AG10803 (cell line): ENCODE results near the gene DSG4.

ENCODE experiments used
- DNase-seq: peaks from one replicate; pipeline ENCODE4 v3.0.0; 2010; ENCODE audit warnings: low read depth
- H3K4me3 ChIP-seq: 2 replicates; pipeline ENCODE4 v1.5.1; 2011; ENCODE audit warnings: mild to moderate bottlenecking, low read length, control low read depth
- TF ChIP-seq, protein P1 (sequence below): conservative IDR thresholded peaks from 2 replicates; pipeline ENCODE4 v1.5.1; 2011; ENCODE audit warnings: mild to moderate bottlenecking, low read length, control low read depth, inconsistent platforms

The DSG4 gene

DNA sequence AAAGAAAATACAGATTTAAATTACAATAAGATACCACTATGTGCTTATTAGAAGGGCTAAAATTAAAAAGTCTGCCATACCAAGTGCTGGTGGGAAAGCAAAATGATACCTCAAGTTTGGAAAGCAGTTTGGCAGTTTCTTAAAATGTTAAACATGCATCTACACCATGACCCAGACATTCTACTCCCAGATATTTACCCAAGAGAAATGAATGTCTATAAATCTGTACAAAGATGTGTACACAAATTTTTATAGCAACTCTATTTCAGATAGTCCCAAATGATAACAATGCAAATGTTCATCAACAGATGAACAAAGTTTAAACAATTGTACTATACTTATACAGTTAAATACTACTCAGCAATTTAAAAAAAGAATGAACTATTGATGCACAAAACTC, 7.1 kb upstream of the DSG4 start:
- TF ChIP-seq, protein P1, sequence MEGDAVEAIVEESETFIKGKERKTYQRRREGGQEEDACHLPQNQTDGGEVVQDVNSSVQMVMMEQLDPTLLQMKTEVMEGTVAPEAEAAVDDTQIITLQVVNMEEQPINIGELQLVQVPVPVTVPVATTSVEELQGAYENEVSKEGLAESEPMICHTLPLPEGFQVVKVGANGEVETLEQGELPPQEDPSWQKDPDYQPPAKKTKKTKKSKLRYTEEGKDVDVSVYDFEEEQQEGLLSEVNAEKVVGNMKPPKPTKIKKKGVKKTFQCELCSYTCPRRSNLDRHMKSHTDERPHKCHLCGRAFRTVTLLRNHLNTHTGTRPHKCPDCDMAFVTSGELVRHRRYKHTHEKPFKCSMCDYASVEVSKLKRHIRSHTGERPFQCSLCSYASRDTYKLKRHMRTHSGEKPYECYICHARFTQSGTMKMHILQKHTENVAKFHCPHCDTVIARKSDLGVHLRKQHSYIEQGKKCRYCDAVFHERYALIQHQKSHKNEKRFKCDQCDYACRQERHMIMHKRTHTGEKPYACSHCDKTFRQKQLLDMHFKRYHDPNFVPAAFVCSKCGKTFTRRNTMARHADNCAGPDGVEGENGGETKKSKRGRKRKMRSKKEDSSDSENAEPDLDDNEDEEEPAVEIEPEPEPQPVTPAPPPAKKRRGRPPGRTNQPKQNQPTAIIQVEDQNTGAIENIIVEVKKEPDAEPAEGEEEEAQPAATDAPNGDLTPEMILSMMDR = no peak
- H3K4me3 ChIP-seq = no peak overlapping the region
- no peak for DNase-seq

DNA sequence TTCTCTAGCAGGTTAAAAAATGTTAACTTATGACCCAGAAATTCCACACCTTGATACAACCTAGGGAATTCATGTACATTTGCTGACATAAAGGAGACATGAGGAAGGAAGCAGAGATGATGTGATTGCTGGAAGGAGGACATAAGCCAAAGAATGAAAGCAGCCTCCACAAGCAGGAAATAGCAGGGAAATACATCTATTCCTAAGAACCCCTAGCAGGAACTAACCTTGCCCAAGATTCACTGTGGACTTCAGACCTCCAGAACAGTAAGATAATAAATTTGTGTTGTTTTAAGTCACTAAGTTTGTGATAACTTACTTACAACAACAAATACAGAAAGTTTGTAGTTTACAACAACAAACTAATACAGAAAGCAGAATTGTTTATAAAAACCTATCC, 4.6 kb upstream of the DSG4 start:
- no peak overlapping the region for H3K4me3 ChIP-seq
- TF ChIP-seq, protein P1 = no peak
- no peak for DNase-seq

GRCh38 chr18:31373641-31374040, 2.9 kb upstream of the DSG4 start:
- TF ChIP-seq, protein P1 = no peak
- no peak overlapping the region for H3K4me3 ChIP-seq
- no peak for DNase-seq

DNA sequence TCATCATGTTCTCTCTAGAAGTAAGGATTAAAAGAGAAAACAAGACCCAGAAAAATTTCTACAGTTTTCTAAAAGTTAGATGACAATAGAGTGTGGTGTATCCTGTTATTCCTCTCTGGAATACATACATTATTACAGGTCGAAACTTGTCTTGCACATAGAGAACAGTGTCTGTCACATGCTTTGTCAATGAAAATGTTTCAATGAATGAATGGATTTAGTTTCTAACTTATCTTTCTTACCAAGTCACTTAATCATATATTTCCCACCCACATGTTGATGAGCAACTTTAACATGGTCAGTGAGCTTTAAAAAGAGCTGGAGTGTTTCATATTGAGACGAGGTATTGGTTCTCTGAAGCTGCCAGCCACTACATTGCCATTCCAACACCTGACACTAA, 4.3 kb downstream of the DSG4 start:
- TF ChIP-seq, protein P1 = no peak
- DNase-seq = no peak
- no peak overlapping the region for H3K4me3 ChIP-seq

- TF ChIP-seq, protein P1 = no peak
- DNase-seq = no peak
- H3K4me3 ChIP-seq = no peak overlapping the region
Observed at GRCh38 chr18:31382107-31382506, 5.5 kb downstream of the DSG4 start.

GRCh38 chr18:31386741-31387140, 10.2 kb downstream of the DSG4 start:
- no peak overlapping the region for H3K4me3 ChIP-seq
- DNase-seq = no peak
- TF ChIP-seq, protein P1 = no peak

DNA sequence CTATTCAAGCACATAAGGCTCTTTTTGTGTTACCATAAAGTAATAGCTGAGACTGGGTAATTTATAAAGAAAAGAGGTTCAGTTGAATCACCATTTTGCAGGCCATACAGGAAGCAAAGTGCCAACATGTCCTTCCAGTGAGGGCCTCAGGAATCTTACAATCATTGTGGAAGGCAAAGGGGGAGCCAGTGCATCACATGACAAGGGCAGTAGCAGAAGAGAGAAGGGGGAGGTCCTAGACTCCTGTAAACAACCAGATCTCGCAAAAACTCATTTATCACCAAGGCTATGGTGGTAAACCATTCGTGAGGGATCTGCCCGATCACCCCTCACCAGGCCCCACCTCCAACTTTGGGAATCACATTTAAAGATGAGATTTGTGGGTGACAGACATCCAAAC, 16.7 kb downstream of the DSG4 start:
- no peak for DNase-seq
- TF ChIP-seq, protein P1 = no peak
- H3K4me3 ChIP-seq = no peak overlapping the region
